GM21576 (cell line): ENCODE results near the gene CHIC2.
A peak's percentile ranks its signal among the peaks of the same experiment; 100 is the strongest.
"Not testable (repeated sequence)": the region's sequence is repeated elsewhere in the genome, so short reads cannot be mapped to it uniquely, and the experiment has no call there.

Experiments
- ATAC-seq: cut with Tn5 transposase; IDR thresholded peaks from one replicate; pipeline ENCODE4 v1.9.1; 2021; ENCODE audit warnings: mild to moderate bottlenecking, moderate library complexity; ENCODE audit not compliant: unreplicated experiment

The CHIC2 gene

DNA sequence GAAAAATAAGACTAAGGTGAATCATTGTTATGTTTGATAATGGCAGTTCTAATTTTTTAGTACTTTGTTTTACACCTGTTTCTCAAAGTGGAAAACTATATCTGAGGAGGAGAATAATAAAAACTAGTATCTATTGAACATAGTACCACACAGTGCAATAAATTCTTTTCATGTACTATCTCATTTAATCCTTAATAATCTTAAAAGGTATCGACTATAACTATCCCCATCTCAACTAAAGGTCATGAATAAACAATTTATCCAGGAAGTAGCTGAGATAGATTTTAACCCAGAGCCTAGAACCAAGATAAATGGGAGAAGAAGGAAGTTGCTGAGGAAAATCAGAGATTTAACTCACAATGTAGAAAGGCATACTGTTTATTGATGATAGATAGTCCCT, 2.5 kb downstream of the CHIC2 start:
- no peak for ATAC-seq

- no peak for ATAC-seq
Observed at GRCh38 chr4:54061067-54061466, 3.3 kb downstream of the CHIC2 start.

- ATAC-seq: no peak
Observed at GRCh38 chr4:54060116-54060515, 4.3 kb downstream of the CHIC2 start.

DNA sequence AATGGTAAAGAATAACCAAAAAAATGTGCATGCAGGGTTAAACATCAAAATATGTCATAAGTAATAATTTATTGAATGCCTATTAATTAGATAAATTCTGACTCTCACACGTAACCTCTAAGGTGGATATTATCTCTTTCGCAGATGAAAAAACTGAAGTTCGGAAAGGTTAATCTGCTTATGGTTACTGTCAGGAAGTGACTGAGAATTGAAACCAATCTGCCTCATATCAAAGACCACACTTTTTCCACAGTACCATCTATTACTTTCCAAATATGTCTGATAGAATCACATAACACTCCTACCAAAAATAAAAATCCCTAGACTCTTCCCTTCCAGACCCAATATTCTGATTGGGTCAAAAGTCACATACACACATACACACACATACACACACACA, 6.2 kb downstream of the CHIC2 start:
- peak; percentile 36 for ATAC-seq

DNA sequence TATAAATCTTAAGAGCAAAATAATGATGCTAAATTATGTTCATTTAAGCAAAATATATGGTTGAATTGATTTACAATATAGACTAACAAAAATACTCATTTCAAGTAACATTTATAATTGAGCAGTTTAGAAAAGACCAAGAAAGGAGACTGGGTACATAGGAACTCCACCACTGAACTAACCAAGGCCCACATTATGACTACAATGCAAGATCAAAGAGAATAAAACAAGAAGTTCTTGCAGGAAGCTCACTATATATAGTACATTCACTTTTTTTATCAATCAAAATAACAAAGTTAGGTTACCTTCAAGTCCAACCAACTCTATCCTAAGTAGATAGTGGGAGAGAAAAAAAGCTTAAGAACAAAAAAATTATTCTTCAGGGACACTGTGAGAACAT, 8.0 kb downstream of the CHIC2 start:
- no peak for ATAC-seq

- no peak for ATAC-seq
Observed at GRCh38 chr4:54055494-54055893, 8.9 kb downstream of the CHIC2 start.

- no peak for ATAC-seq
Observed at GRCh38 chr4:54054501-54054900, 9.9 kb downstream of the CHIC2 start.

- ATAC-seq: not testable (repeated sequence)
Observed at GRCh38 chr4:54053322-54053721, 11.1 kb downstream of the CHIC2 start.

DNA sequence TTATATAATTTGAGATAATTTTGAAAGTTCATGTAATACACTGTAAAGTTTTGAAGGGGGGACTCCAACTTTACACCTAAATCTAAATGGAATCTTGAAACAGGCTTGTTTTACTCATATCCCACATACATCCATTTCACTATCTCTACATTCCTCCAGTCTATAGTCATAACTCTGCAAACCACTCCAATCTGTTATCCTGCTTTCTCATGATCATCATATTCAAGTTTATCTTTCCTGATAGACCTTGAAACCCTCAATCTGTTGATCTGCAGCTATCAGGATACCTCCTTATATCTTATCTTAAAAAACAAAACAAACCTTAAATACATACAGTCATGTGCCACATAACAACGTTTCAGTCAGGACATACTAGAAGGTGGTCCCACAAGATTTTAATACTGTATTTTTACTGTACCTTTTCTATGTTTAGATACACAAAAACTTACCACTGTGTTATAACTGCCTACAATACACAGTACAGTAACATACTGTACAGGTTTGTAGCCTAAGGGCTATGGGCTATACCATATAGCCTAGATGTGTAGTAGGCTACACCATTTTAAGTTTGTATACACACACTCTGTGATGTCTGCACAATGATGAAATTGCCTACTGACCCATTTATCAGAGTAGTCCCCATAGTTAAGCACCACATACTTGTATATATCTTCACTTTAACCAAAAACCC, 14.0 kb downstream of the CHIC2 start:
- no peak for ATAC-seq

GRCh38 chr4:54043630-54044029, 20.8 kb downstream of the CHIC2 start:
- ATAC-seq: not testable (repeated sequence)

DNA sequence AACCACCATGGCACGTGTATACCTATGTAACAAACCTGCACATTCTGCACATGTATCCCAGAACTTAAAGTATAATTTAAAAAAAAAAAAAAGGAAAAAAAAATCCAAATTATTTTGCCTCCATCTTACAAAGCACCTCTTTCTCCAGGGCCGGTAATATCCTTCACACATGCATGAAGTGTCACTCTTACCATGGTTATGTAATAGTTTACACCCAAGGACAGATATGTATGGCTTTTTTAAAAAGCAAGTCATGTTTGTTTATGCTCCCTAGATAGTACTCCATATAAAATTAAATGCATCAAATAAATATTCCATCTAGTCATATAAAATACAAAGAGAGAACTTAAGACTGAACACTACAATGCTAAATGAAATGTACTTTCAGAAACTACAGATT, 22.5 kb downstream of the CHIC2 start:
- ATAC-seq: no peak

GRCh38 chr4:54041100-54041499, 23.3 kb downstream of the CHIC2 start:
- ATAC-seq: no peak

- ATAC-seq: no peak
Observed at GRCh38 chr4:54038056-54038455, 26.3 kb downstream of the CHIC2 start.

DNA sequence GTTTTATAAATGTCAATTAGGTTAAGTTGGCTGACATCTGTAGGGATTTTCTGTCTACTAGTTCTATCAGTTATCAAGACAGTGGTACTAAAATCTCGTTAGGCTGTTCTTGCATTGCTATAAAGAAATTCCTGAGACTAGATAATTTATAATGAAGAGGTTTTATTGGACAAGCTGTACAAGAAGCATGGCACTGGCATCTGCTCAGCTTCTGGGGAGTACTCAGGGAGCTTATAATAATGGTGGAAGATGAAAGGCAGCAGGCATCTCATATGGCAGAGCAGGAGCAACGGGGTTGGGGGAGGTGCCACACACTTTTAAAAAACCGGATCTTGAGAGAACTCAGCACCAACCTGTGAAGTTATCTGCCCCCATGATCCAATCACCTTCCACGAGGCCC, 28.2 kb downstream of the CHIC2 start:
- ATAC-seq: no peak

DNA sequence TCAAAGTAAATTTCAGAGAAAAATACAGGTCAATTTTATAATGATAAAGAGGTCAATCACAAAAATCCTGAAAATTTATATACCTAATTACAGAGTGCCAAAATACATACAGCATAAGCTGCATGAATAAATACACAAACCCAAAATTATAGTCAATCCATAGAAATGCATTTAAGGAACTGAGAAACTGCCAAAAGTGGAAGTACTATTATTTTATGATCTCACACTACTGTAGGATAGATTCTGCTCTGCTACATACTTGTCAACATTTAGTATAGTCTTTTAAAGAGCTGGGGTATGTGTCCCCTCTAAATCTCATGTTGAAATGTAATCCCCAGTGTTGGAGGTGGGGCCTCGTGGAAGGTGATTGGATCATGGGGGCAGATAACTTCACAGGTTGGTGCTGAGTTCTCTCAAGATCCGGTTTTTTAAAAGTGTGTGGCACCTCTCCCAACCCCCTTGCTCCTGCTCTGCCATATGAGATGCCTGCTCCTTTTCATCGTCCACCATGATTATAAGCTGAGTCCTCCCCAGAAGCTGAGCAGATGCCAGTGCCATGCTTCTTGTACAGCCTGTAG, 31.8 kb downstream of the CHIC2 start:
- ATAC-seq: no peak

DNA sequence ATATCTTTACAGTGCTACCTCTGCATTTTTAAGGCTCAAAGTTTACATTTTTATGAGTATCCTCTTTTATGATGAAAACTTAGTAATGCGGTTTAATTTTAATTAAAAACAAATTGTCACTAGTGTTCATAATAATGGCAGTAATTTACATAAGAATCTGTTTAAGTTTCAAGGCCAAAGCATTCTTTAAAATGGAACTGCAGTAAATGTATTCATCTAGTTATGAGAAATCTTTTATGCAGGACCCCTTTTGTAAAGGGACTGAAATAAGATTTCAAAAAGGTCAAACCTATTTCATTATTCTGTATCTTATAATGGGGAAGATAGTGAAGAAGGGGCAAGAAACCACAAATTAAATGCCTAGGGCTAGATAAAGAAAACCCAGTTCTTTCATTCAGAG, 37.1 kb downstream of the CHIC2 start:
- ATAC-seq: no peak

GRCh38 chr4:54025582-54025981, 38.8 kb downstream of the CHIC2 start:
- no peak for ATAC-seq

GRCh38 chr4:54023019-54023418, 41.4 kb downstream of the CHIC2 start:
- ATAC-seq: not testable (repeated sequence)

DNA sequence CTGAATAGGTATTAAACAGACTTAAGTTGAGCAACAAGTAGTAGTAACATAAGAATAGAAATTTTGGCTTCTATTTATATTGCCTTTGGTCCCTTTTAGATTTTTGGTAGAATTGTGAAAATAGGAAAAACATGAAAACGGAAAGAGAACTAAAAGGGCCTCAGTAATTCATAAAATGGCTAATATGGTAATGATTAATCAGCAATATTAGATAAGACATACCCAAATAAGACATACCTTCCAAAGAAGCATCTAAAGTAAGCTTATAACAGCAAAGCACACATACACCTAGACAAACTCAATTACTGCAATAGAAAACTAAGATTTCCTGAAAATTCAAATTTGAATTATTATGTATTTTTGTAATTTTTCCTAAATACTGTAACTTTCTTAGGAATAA, 46.4 kb downstream of the CHIC2 start:
- no peak for ATAC-seq

DNA sequence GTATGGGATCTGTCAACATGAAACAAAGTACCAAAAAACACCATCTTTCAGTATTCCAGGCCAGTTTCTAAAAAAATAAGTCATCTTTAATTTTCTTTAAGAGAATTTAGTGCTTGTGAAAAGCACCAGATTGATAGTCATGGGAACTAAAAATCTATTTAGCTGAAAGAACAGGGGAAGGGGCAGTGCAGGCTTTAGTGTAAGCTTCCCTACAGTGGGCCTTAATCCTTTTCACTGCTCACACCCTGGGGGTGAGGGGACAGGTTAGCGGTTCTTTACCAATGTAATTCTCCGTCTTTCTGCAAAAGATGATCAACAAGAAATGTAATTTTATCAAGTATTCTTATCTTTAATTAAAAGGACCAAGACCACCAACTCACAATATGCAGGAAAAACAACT, 47.1 kb downstream of the CHIC2 start:
- no peak for ATAC-seq

- ATAC-seq: no peak
Observed at GRCh38 chr4:54016504-54016903, 47.9 kb downstream of the CHIC2 start.

- ATAC-seq: no peak
Observed at GRCh38 chr4:54015423-54016030, 48.9 kb downstream of the CHIC2 start.
